GM18907 (cell line): Measurements from ENCODE around the gene TNFRSF1A.
"Not testable (repeated sequence)": the region's sequence is repeated elsewhere in the genome, so short reads cannot be mapped to it uniquely, and the experiment has no call there.

ENCODE experiments used
- ATAC-seq: cut with Tn5 transposase; IDR thresholded peaks from one replicate; pipeline ENCODE4 v1.9.1; 2021; ENCODE audit warnings: mild to moderate bottlenecking, moderate library complexity; ENCODE audit not compliant: unreplicated experiment

TNFRSF1A gene

DNA sequence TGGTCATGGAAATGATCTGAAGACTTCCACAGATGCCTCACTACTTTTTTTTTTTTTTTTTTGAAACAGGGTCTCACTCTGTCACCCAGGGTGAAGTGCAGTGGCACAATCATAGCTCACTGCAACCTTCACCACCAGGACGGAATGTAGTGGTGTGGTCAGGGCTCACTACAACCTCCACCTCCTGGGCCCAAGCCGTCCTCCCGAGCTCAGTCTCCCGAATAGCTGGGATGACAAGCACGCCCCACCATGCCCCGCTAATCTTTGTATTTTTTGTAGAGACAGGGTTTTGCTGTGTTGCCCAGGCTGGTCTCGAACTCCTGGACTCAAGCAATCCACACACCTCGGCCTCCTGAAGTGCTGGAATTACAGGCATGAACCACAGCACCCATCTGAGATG, 3.3 kb downstream of the TNFRSF1A start:
- not testable (repeated sequence) for ATAC-seq

- ATAC-seq = no peak
These were observed 3.9 kb downstream of the TNFRSF1A start for GRCh38 chr12:6337958-6338433.

DNA sequence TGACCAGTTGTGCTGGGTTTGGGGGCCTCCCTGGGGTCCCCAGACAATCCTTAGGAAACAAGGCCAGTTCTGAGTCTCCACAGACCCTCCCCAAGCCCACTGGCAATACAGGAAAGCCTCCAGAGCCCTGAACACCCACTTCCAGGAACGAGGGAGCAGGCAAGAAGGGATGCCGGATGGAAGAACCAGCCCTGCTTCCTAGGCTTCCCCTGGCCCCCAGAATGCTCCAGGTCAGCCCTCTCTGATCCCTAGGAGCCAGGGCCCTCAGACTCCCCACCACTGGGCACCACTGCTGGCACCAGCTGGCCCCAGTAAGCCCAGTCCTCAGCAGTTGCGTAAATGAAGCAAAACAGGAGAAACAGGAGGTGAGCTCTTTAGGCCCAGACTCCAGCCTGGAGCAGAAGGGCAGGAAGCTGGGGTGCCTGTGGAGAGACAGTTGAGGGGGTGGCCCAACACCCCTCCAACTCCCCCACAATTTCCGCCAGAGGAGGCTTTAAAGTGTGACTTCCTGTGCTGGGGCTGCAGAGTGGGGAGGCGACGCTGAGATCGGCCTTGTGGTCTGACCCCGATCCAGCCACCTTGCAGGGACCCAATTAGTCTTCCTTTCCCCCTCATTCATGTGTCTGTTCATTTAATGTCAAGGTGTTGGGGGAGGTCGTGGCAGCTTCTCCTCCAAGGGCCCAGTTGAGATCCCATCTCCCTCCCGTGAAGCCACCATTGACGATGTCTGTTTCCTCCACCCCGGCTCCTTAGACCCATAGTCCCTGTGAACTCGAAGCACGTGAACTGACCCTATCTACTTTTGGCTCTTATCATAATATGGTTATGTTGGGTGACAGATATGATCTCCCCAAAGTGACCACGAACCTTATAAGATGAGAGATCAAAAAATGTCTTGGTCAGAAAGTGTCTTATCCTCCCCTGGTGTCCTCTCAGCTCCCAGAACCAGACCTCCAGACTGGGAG, 4.7 kb downstream of the TNFRSF1A start:
- no peak for ATAC-seq

DNA sequence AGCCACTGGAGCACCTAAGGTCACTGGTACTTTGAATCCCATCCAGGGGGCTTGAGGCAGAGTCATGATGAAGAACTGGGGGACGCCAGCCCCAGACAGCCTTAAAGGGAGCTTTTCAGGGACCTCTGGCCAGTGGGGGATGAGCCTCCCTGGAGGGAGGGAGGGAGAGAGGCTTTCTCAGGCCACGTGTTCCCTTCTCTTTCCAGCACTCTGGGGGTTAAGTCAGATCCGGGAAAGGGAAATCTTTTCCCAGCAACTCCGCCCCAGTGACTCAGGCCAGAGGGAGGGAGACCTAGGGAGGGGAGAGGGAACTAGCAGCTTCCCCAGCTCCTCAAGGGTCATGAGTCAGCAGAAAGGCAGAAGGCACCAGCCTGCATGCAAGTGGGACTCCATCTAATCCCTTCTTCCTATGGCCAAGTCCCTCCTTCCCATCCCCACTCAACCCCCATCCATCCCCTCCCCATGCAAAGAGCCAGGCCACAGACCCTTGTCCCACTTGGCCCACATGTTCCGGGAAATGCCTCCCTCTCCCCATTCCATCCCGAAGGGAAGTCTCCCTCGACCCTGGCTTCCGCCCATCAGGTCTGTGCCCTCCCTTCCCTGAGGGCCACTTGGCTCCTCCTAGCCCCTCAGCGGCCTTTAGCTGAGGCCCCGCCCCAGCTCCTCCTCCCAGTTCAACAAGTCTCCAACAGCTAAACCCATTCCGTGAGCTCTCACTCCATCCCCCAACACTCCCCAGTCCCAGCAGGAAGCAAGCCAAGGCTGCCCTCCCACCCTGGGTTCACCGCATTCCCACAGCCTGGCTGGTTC, 5.6 kb downstream of the TNFRSF1A start:
- ATAC-seq = peak; percentile 29

DNA sequence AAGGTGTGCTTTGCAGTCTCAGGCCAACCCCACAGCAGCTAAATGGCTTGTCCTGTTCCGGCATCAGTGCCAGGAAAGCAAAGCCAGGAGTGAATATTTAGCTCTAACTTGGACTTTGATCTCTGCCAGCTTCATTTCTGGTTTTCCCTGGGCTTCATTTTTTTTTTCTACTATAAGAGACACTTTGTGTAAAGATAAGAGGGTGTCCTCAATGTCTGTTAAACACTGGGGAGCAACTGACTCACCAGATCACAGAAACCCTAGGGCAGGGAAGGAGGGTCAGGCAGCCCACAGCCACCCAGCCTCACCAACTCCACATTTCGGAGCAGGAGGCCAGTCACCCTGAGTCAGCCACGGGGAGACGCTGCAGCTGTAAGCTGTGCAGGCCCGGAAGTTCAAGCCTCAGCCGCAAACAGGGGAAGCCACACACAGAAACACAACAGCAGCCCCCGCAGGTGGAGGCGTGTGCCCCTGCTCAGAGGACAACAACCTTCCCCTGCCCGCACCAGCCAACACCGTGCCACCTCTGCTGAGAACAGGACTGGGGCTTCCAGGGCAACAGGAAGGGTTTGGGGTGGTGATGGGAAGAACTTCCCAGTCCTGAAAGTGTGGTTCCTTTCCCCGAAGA, 6.3 kb downstream of the TNFRSF1A start:
- ATAC-seq = peak; percentile 60

DNA sequence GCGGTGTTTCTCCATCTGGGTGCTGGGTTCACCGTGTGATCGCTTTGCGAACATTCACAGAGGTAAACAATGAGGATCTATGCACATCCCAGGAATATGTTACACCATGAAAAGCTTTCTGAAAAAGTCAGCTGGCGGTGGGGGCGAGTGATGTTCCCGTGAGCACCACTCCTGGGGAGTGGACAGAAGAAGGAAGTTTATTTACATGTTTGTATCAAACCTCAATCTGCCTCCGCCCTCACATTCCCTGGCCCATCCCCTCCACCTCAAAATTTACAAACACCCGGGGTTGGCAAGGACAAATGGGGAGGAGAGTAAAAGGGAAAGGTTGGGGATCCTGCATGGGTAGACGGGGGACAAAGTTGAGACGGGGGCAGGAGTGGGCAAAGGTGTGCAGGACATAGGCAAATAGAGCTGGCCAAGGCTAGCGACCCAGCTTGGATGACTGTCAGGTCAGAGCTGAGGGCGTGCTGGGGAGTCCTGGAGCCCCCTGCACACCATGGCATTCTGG, 6.9 kb downstream of the TNFRSF1A start:
- ATAC-seq = no peak

DNA sequence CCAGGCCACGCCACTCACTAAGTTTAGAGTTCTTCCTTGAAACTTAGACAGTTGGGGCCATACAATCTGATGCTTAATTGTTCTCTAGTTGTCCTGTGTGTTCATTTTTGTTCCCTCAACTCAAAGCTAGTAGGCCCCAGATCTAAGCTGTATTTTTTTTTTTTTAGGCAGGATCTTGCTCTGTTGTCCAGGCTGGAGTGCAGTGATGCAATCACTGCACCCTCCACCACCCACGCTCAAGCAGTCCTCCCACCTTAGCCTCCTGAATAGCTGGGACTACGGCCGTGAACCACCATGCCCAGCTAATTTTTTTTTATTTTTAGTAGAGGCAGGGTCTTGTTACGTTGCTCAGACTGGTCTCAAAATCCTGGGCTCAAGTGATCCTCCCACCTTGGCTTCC, 7.5 kb downstream of the TNFRSF1A start:
- ATAC-seq = no peak

GRCh38 chr12:6333566-6333965, 8.3 kb downstream of the TNFRSF1A start:
- no peak for ATAC-seq

DNA sequence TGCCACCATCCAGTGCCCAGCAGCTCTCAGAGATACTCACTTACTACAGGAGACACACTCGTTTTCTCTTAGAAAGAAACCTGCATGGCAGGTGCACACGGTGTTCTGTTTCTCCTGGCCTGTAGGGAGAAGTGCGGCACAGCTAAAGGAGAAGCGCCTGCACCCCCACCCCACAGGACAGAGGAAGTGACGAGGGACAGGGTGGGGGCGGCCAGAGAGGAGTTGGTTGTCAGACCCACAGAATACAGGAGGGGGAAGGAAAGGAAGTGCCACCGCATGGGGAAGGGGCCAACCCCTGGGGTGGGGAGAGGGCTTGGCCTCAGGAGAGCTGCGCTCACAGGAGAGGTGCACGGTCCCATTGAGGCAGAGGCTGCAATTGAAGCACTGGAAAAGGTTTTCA, 8.8 kb downstream of the TNFRSF1A start:
- no peak for ATAC-seq

DNA sequence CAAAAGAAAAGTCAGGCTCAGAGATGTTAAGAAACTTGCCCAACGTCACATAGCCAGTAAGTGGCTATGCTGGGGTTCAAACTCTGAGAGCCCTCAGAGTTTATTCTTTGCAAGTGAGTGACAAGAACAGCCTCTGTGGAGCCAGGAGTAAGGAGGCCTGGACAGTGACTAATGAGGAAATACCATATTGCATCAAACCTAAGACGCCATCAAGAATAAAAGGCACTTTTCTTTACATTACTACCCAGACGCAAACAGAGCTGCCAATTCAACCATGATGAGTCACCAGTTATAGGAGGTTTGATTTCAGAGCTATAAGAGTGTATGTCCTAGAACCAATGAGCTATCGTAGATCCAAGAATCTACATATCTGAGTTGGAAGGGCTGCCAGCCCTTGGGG, 9.4 kb downstream of the TNFRSF1A start:
- no peak for ATAC-seq

DNA sequence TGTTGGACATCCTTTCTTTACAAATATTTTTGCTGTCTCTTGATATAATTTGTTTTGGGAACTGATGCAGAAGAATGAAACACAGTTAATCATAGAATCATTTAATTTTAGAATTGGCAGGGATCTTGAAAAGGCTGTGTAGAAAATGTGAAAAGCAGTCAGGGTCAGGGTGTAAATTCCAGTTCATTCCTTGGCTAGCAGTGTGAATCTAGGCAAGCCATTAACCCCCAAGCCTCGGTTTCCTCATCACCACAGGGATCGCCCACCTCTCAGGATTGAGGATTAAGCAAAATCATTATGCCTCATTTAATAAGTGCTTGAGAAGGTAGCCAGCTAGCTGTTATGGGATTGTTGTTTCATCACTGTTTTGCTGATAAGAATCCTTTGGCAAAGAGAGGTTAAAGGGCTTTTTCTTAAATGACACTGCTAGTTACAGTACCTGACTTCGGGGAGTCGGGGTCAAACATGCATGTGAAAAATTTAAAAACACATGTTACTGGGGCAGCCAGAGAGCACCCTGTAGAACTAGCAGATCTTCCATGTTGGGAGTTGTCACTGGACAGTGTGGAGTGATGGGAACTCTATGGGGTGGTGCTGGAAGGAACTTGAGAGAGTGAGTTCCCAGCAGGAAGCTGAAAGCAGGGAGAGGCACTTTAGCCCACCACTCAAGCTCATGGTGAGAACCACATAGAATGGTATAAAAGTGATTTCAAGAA, 10.7 kb downstream of the TNFRSF1A start:
- no peak for ATAC-seq

GRCh38 chr12:6330192-6330591, 11.7 kb downstream of the TNFRSF1A start:
- ATAC-seq = peak; percentile 65

- no peak for ATAC-seq
These were observed 12.2 kb downstream of the TNFRSF1A start for GRCh38 chr12:6329703-6330064.

DNA sequence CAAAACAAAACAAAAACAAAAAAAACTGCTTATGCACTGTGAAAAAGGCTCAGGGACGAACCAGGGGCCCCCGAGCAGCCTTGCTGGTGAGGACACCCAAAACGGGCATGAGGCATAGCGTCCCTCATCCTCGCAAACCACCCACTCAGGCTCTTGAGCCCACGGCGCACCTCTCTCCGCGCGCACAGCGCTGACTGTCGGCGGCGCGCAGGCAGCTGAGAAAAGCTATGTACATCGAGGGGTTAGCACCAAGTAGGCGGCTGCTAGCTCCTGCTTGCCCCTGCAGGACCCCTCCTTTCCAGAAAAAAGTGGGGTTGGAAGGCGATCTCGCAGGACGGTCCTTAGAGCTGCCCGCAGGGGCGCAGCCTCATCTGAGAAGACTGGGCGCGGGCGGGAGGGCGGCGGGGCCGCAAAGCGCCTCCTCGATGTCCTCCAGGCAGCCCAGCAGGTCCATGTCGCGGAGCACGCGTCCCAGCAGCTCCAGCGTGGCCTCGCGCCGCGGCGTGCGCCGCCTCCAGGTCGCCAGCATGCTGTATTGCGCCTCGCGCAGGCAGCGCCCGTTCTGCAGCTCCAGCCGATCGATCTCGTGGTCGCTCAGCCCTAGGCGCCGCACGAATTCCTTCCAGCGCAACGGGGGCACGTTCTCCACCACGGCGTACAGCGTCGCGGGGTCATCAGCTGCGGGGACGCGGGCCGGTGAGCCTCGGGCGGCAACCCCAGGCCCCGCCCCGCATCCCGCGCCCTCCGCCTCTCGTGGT, 12.8 kb downstream of the TNFRSF1A start:
- ATAC-seq = no peak

DNA sequence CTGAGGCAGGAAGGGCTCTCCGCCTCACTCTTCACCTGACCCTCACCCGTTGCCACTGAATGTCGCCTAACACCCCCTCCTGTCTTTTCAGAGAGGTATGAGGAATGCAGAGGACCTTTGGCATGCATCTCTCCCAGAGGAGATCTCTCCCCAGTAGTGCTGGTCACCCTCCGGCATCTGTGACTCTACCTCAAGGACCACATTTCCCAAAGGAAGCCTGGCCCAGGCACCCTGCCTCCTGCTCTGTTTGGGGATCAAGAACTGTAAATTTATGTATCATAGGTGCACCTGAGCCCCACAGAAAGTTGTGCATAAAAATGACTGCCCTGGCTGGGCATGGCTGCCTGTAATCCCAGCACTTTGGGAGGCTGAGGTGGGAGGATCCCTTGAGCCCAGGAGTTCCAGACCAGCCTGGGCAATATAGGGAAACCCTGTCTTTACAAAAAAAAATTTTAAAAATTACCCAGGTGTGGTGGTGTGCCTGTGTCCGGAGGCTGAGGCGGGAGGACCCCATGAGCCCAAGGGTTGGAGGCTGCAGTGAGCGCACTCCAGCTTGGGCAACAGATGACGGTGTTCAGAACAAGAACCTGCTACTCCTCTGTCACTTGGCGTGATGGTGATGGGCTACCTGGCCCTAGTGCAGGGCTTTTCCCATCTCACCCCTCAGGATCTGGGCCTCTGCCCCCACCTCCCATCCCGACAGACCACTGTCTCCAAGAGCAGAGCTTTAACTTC, 13.7 kb downstream of the TNFRSF1A start:
- ATAC-seq = no peak

DNA sequence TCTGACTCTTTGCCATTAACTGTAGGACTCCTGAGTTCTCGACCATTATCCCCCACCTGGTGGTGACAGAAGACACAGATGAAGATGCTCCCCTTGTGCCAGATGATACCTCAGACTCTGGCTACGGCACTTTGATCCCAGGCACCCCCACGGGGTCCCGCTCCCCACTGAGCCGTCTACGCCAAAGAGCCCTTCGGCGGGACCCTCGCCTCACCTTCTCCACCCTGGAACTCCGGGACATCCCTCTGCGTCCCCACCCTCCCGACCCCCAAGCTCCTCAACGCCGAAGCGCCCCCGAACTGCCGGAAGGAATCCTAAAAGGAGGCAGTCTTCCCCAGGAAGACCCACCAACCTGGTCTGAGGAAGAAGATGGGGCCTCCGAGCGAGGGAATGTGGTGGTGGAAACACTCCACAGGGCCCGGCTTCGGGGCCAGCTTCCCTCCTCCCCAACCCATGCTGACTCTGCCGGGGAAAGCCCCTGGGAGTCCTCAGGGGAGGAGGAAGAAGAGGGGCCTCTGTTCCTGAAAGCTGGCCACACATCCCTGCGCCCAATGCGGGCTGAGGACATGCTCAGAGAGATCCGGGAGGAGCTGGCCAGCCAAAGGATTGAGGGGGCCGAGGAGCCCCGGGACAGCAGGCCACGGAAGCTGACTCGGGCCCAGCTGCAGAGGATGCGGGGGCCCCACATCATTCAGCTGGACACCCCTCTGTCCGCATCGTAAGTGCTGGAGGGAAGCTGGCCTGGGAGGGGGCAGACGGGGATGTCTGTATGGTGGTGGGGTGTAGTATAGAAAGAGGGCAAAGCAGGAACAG, 14.4 kb downstream of the TNFRSF1A start:
- ATAC-seq = no peak

DNA sequence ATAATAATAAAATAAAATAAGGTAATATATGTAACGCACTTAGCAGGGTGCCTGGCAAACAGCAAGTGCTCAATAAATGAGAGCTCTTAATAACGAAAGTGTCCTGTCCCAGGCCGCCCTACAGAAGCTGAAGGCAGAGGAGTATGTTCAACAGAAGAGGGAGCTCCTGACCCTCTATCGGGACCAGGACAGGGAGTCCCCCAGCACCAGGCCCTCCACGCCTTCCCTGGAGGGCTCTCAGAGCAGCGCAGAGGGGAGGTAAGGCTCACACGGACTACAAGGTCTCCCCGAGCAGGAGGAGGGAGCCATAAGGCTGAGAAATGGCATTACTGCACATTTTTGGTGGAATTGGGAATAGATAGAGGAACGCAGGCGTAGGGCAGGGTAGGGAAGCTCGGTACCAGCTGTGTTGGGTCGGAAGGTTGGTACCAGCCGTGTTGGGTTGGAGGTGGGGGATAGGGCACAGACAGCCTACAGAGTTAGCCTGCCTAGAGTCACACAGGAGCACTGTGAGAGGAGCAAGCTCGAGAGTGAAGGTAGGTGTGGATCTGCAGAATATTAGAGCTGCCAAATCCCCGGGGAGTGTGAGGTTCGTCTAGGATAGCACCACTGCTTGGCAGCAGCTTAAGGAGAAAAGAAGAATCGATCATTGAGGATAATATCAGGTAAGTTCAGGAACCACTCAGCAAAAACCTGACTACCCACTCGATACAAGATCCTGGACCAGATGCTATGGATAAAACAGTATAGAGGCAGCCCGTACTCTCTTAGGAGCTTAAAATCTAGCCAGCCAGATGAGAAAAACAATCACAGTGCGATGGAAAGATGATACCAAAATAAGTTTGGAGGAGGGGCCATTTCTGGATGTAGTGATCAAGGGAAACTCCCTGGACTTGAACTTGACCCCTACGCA, 15.3 kb downstream of the TNFRSF1A start:
- ATAC-seq = no peak
